Neural cell (in vitro differentiated cells): ENCODE results near the gene C2orf69. TPM values are rescaled to one million over a fixed set of nuclear protein-coding genes. Genes with fewer than 3 reads are reported as not detected.

Source experiments
- H2AFZ ChIP-seq: fragments of 200-600, 300-800 bp; sonication (generic), shearing (Covaris generic); 2 replicates; pipeline ENCODE4 v1.6.0; 2014; ENCODE audit warnings: low read depth, mild to moderate bottlenecking, antibody characterized with exemption, low read length, moderate library complexity
- H3F3A ChIP-seq: fragments of 200-600 bp; shearing (Covaris generic); 2 replicates; pipeline ENCODE4 v1.6.1; 2016; ENCODE audit warnings: mild to moderate bottlenecking, moderate library complexity, mixed read lengths, antibody characterized with exemption, low read length; ENCODE audit not compliant: insufficient read depth, poor library complexity, severe bottlenecking
- H3K27ac ChIP-seq: fragments of 200-600, 300-800 bp; sonication (generic), shearing (Covaris generic); 2 replicates; pipeline ENCODE4 v1.5.1; 2014; ENCODE audit warnings: mild to moderate bottlenecking, low read length, moderate library complexity
- H3K27me3 ChIP-seq: fragments of 300-800, 200-600 bp; sonication (generic), shearing (Covaris generic); 2 replicates; pipeline ENCODE4 v1.6.0; 2014; ENCODE audit warnings: mild to moderate bottlenecking, low read depth, low read length, moderate library complexity; ENCODE audit not compliant: insufficient read depth
- H3K36me3 ChIP-seq: fragments of 300-800, 200-600 bp; sonication (generic), shearing (Covaris generic); 2 replicates; pipeline ENCODE4 v1.5.1; 2014; ENCODE audit warnings: mild to moderate bottlenecking, antibody characterized with exemption, low read length, moderate library complexity; ENCODE audit not compliant: insufficient read depth
- H3K4me2 ChIP-seq: fragments of 300-800, 200-600 bp; sonication (generic), shearing (Covaris generic); 2 replicates; pipeline ENCODE4 v1.6.0; 2014; ENCODE audit warnings: mild to moderate bottlenecking, low read length
- H3K4me3 ChIP-seq: fragments of 300-800, 200-600 bp; sonication (generic), shearing (Covaris generic); 2 replicates; pipeline ENCODE4 v1.5.1; 2014; ENCODE audit warnings: mild to moderate bottlenecking, low read length, moderate library complexity
- H3K79me2 ChIP-seq: fragments of 200-600 bp; shearing (Covaris generic); replicated peaks from 2 replicates; pipeline ENCODE4 v1.6.0; 2014; ENCODE audit warnings: mild to moderate bottlenecking, low read length, moderate library complexity; ENCODE audit not compliant: insufficient read depth
- H3K9ac ChIP-seq: fragments of 300-800, 200-600 bp; sonication (generic), shearing (Covaris generic); 2 replicates; pipeline ENCODE4 v1.6.1; 2016; ENCODE audit warnings: mild to moderate bottlenecking, low read length, mixed read lengths
- H3K9me2 ChIP-seq: fragments of 200-600 bp; shearing (Covaris generic); 2 replicates; pipeline ENCODE4 v1.6.1; 2016; ENCODE audit warnings: mild to moderate bottlenecking, low read length, mixed read lengths; ENCODE audit not compliant: insufficient read depth
- H3K9me3 ChIP-seq: fragments of 200-600, 300-800 bp; sonication (generic), shearing (Covaris generic); 2 replicates; pipeline ENCODE4 v1.6.1; 2016; ENCODE audit warnings: mild to moderate bottlenecking, mixed run types, low read length, moderate library complexity, mixed read lengths
- H4K20me1 ChIP-seq: fragments of 200-600 bp; shearing (Covaris generic); 2 replicates; pipeline ENCODE4 v1.6.1; 2016; ENCODE audit warnings: mild to moderate bottlenecking, mixed run types; ENCODE audit not compliant: insufficient read depth
- EP300 ChIP-seq: fragments of 450-650 bp; conservative IDR thresholded peaks from 2 replicates; pipeline ENCODE4 v1.6.1; 2014; ENCODE audit warnings: antibody characterized with exemption, mild to moderate bottlenecking, moderate library complexity; ENCODE audit not compliant: poor library complexity, severe bottlenecking
- EZH2 ChIP-seq: fragments of 200-600, 300-800 bp; shearing (Covaris generic), sonication (generic); IDR thresholded peaks from 2 replicates; pipeline ENCODE4 v1.6.1; 2014; ENCODE audit warnings: antibody characterized with exemption, low read length, borderline replicate concordance, mild to moderate bottlenecking; ENCODE audit not compliant: insufficient read depth, poor library complexity, severe bottlenecking
- MXI1 ChIP-seq: fragments of 450-650 bp; conservative IDR thresholded peaks from 2 replicates; pipeline ENCODE4 v1.6.1; 2014; ENCODE audit warnings: antibody characterized with exemption, mild to moderate bottlenecking; ENCODE audit not compliant: poor library complexity, severe bottlenecking
- POLR2AphosphoS5 ChIP-seq: IDR thresholded peaks from 2 replicates; pipeline ENCODE4 v1.6.1; 2012
- RAD21 ChIP-seq: fragments of 450-650 bp; conservative IDR thresholded peaks from 2 replicates; pipeline ENCODE4 v1.6.1; 2014; ENCODE audit warnings: antibody characterized with exemption, mild to moderate bottlenecking, moderate library complexity
- SMC3 ChIP-seq: fragments of 450-650 bp; conservative IDR thresholded peaks from 2 replicates; pipeline ENCODE4 v1.6.1; 2014; ENCODE audit warnings: antibody characterized with exemption, mild to moderate bottlenecking, moderate library complexity; ENCODE audit not compliant: poor library complexity
- TAF1 ChIP-seq: IDR thresholded peaks from 2 replicates; pipeline ENCODE4 v1.6.1; 2012; ENCODE audit warnings: low read depth
- polyA plus RNA-seq: library from polyadenylated mRNA; depleted of rRNA; stranded (reverse); fragments of >200 nt; gene quantifications from 2 replicates; pipeline ENCODE4 v1.2.3, GENCODE V29; 2014
- TF ChIP-seq, protein P1 (sequence below): fragments of 450-650 bp; IDR thresholded peaks from 2 replicates; pipeline ENCODE4 v1.5.1; 2014; ENCODE audit warnings: antibody characterized with exemption, mild to moderate bottlenecking, moderate library complexity; ENCODE audit not compliant: poor library complexity, severe bottlenecking
- TF ChIP-seq, protein P2 (sequence below): IDR thresholded peaks from 2 replicates; pipeline ENCODE4 v1.6.1; 2012; ENCODE audit warnings: borderline replicate concordance

C2orf69 gene
- polyA plus RNA-seq, 1 donor from 2014 or later, result 17.3 TPM

- no peaks in the 10 kb centered on the region for H3K36me3 ChIP-seq
- H2AFZ ChIP-seq, result no peak overlapping the region
- TF ChIP-seq SMC3 (no peak), EZH2 (no peak), EP300 (no peak), MXI1 (no peak), RAD21 (no peak), POLR2AphosphoS5 (no peak), TAF1 (no peak)
- TF ChIP-seq, protein P1, sequence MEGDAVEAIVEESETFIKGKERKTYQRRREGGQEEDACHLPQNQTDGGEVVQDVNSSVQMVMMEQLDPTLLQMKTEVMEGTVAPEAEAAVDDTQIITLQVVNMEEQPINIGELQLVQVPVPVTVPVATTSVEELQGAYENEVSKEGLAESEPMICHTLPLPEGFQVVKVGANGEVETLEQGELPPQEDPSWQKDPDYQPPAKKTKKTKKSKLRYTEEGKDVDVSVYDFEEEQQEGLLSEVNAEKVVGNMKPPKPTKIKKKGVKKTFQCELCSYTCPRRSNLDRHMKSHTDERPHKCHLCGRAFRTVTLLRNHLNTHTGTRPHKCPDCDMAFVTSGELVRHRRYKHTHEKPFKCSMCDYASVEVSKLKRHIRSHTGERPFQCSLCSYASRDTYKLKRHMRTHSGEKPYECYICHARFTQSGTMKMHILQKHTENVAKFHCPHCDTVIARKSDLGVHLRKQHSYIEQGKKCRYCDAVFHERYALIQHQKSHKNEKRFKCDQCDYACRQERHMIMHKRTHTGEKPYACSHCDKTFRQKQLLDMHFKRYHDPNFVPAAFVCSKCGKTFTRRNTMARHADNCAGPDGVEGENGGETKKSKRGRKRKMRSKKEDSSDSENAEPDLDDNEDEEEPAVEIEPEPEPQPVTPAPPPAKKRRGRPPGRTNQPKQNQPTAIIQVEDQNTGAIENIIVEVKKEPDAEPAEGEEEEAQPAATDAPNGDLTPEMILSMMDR, result no peak
- TF ChIP-seq, protein P2, sequence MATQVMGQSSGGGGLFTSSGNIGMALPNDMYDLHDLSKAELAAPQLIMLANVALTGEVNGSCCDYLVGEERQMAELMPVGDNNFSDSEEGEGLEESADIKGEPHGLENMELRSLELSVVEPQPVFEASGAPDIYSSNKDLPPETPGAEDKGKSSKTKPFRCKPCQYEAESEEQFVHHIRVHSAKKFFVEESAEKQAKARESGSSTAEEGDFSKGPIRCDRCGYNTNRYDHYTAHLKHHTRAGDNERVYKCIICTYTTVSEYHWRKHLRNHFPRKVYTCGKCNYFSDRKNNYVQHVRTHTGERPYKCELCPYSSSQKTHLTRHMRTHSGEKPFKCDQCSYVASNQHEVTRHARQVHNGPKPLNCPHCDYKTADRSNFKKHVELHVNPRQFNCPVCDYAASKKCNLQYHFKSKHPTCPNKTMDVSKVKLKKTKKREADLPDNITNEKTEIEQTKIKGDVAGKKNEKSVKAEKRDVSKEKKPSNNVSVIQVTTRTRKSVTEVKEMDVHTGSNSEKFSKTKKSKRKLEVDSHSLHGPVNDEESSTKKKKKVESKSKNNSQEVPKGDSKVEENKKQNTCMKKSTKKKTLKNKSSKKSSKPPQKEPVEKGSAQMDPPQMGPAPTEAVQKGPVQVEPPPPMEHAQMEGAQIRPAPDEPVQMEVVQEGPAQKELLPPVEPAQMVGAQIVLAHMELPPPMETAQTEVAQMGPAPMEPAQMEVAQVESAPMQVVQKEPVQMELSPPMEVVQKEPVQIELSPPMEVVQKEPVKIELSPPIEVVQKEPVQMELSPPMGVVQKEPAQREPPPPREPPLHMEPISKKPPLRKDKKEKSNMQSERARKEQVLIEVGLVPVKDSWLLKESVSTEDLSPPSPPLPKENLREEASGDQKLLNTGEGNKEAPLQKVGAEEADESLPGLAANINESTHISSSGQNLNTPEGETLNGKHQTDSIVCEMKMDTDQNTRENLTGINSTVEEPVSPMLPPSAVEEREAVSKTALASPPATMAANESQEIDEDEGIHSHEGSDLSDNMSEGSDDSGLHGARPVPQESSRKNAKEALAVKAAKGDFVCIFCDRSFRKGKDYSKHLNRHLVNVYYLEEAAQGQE, result no peak
- no peaks in the 10 kb centered on the region for H3K9me3 ChIP-seq
- no peak overlapping the region for H3K9ac ChIP-seq
- H4K20me1 ChIP-seq, result no peaks in the 10 kb centered on the region
- H3K4me3 ChIP-seq, result no peak overlapping the region
- no peak overlapping the region for H3K4me2 ChIP-seq
- no peaks in the 10 kb centered on the region for H3K27me3 ChIP-seq
- H3F3A ChIP-seq, result no peaks in the 10 kb centered on the region
- H3K9me2 ChIP-seq, result no peaks in the 10 kb centered on the region
- no peak overlapping the region for H3K27ac ChIP-seq
- H3K79me2 ChIP-seq, result no peaks in the 10 kb centered on the region
Observed at GRCh38 chr2:199966405-199966804, 55.3 kb downstream of the C2orf69 start.

GRCh38 chr2:199966976-199967375, 55.9 kb downstream of the C2orf69 start:
- Histone ChIP-seq H2AFZ (no peak overlapping the region), H3K27me3 (no peaks in the 10 kb centered on the region), H3K4me2 (no peak overlapping the region), H3K27ac (no peak overlapping the region), H3K36me3 (no peaks in the 10 kb centered on the region), H3K4me3 (no peak overlapping the region), H3K9me2 (no peaks in the 10 kb centered on the region), H3K9me3 (no peaks in the 10 kb centered on the region), H4K20me1 (no peaks in the 10 kb centered on the region), H3K79me2 (no peaks in the 10 kb centered on the region), H3F3A (no peaks in the 10 kb centered on the region), H3K9ac (no peak overlapping the region)
- TF ChIP-seq RAD21 (no peak), EZH2 (no peak), SMC3 (no peak), POLR2AphosphoS5 (no peak), EP300 (no peak), TAF1 (no peak), MXI1 (no peak)
- TF ChIP-seq, protein P1, result no peak
- TF ChIP-seq, protein P2, result no peak
